ENCODE measurements around the gene DOCK2.
"Not testable (repeated sequence)": the region's sequence is repeated elsewhere in the genome, so short reads cannot be mapped to it uniquely, and the experiment has no call there.

Gene DOCK2

DNA sequence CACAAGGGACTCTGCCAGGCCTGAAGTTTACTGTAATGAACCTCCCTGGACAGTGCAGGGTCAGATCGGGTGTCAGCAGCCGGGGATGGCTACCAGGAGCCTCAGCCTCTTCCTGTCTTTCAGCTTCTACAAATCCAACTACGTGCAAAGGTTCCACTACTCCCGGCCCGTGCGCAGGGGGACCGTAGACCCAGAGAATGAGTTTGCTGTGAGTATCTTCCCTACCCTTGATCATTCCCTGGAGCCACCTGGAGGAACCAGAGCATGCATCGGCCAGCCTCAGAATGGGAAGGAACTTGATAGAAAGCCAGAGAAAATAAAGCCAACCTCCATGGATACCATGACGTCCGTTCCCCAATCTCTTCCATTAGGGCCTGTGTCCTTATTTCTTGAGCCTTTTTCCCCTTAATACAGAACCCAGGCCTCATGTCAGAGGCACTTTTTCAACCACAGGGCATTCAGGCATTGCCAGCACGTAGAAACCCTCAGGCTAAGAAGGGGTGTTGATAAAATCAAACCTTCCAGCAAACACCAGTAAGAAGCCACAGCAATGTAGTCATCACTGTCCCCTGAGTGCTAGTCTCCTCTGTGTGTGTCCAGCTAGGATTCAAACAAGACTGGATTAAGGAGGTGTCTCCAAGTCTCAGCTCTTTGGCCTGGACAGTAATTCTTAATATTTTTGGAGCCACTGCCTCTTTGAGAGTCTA, 419.6 kb downstream of the DOCK2 start:
- DNase-seq (ENCODE audit: low spot score) = no peak

DNA sequence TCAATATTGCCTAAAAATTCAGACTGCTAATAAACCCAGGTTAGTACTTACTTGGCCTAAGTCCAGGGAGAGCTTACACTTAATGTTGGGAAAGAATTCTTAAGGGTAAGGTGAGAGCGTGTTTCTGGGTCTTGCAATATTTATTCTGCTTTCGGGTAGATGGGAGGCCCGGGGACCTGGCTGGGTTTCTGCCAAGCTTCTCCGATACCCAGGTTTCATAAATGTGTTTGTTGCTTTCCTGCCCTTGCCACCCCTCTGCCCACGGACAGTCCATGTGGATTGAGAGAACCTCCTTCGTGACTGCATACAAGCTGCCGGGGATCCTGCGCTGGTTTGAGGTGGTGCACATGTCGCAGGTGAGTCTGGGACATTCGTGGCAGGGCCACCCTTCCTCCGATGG, 420.2 kb downstream of the DOCK2 start:
- no peak for DNase-seq (ENCODE audit: low spot score)

DNA sequence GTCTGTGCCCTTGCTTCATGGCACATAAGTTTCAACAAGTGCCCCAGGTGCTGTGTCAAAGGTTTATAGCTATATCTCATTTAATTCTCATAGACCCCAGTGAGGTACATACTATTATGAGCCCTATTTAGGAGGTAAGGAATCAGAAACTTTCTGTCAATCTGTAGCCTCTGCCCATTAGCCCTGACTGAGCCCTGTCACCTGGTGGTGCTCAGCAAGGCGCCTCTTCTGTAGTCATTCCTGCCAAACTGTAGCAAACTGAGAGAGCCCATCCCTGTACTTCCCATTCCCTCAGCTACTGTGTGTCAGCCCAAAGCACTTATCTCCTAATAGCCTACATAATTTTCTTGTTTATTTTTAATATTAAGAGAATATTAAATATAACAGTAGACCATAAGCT, 422.1 kb downstream of the DOCK2 start:
- no peak for DNase-seq (ENCODE audit: low spot score)

DNA sequence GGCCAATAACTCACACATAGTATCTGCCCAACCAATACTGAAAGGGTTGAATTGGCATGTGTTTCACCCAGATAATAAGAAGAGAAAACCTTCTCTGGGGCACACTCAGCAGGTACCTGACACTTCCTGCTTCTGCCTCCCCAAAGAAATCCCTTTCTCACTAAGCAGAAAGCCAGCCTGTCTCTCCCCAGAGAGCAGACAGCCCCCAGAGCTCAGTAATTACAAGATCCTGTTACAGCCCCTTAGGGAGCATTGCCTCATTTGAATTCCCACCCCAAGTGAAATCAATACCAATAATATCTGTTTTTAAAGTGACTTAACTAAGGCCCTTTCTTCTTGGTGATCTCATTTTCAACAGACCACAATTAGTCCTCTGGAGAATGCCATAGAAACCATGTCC, 430.1 kb downstream of the DOCK2 start:
- no peak for DNase-seq (ENCODE audit: low spot score)

DNA sequence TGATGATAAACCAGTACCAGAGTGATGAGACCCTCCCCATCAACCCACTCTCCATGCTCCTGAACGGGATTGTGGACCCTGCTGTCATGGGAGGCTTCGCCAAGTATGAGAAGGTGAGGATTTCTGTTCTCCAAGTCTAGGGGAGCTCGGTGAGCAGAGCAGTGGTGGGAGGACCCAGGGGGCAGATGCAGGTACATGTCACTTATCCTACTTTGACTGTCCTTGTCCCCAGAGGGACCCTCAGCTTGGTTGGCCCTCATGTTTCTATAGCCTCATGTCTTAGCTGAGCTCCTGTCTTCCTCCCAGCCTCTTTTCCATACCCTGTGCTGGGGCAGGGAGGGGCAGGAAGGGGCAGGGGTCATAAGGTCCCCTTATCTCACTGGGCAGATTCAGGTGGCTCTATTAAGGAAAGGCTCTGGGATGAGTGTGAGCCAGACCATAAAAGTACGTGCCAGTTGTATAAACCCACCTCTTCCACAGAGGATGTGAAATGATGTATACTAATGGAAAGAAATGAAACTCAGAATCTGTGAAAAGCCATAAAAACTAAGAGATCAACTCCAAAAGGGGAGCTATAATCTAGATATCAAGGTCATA, 430.6 kb downstream of the DOCK2 start:
- DNase-seq (ENCODE audit: low spot score) = no peak

DNA sequence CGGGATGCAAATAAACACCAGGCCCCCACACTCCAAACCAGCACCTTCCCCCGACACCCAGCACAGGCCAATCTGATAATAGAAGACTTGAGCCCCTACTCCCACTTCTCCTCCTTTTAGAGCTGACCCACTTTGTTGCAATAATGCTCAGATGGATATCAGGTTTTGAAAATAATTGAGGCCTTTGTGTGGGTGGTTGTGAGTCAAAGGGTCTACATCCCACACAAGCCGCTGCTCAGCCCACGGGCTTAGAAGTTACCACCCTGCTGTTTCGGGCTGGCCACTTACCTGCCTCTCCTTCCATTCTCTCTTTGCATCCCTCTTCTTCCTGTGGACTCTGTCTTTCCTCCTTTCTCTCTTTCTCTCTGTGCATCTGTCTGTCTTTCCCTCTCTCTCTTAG, 432.4 kb downstream of the DOCK2 start:
- no peak for DNase-seq (ENCODE audit: low spot score)

DNA sequence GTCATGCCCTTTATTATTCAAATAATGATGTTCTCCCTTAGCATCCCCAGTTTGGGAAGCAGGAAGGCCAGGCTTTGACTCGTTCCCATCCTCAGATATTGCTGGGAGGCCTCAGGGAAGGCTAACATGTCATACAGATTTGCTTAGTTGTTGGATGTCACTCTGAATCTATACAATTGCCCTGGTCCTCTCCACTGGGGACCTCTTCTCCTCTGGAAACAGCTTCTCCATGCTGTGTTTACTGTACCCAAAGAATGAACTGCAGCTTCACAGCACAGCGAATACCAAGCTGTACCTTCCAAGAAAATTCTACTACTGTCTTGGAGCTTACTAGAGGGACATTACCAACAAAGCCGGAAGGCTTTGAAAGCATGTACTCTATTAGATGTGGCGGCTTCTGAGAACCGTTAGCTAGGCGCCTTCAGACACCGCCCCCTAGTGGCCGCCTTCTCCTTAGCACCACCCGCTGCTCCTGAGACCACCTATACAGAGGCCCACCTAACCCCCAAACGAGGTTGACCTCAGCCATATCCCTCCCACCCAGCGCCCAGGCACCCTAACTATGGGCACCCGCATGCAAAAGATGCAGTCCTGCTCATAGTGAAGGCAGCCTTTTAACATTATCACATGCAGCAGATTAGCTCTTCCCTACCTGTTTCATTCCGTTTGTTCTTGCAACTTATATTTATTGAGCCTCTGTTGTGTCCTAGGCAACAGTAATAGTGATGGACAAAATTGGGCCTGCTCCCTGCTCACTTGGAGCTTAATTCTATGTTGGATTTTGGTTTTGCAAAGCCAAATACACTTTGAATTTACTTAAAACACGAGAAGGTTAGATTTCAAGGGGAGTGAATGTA, 433.7 kb downstream of the DOCK2 start:
- peak; percentile 83 for DNase-seq (ENCODE audit: low spot score)

DNA sequence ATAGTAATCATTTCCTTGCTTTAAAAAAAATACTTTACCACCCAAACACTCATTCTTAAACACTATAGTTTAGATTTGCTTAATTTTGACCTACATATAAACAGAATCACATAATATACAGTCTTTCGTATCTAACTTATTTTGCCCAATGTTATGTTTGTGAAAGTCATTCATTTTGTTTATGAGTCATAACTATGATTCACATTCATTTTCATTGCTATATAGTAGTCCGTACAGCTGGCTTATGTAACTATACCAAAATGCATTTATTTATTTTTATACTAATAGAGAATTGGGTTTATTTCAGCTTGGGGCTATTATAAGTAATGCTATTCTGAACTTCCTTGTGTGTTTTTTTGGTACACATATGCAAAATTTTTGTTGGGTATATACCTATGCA, 434.7 kb downstream of the DOCK2 start:
- DNase-seq (ENCODE audit: low spot score) = no peak

DNA sequence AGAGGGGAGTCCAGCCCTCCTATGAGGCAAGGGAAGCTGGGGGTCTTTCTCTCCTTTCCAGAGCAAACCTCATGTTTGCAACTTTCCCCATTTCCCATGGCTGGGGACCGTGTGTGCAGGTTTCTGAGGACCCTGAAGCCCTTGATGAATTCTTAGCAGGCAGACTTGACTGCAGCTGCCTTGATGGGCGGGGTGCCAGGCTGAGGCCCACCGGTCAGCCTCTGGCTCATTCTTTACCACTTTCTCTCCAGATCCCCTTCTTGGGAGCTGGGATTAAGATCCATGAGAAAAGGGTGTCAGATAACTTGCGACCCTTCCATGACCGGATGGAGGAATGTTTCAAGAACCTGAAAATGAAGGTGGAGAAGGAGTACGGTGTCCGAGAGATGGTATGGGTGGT, 438.6 kb downstream of the DOCK2 start:
- DNase-seq (ENCODE audit: low spot score) = no peak

DNA sequence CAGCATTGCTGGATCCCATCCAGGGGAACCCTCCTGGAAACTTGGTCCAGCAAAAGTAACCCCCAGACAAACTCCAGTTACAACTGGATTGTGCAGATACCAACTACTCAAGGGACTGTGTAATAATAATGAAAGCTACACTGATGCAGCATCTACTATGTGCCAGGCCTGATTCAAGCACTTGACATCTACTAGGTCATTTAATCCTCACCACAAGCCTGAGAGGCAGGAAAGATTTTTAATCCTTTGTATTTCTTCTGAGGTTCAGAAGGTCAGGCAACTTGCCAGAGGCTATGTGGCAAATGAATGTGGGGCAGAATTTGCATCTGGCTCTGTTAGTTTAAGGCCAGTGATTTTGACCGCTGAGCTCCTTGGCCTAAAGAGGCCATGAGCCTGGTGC, 439.1 kb downstream of the DOCK2 start:
- DNase-seq (ENCODE audit: low spot score) = no peak

DNA sequence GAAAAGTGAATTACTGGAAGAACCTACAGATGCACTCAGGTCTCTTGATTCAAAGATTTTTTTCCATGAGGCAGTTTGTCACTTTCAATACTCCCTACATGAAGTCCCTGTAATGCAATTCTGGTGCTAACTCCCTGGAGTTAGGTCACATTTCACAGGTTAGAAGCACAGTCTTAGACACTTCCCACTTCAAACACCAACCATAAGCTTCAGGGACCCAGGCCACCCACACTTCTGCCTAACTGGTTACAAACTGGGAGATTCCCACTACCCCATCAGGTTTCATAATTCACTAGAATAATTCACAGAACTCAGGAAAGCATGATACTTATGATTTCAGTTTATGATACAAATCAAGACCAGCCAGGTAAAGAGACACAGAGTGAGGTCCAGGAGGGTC, 439.7 kb downstream of the DOCK2 start:
- DNase-seq (ENCODE audit: low spot score) = no peak

DNA sequence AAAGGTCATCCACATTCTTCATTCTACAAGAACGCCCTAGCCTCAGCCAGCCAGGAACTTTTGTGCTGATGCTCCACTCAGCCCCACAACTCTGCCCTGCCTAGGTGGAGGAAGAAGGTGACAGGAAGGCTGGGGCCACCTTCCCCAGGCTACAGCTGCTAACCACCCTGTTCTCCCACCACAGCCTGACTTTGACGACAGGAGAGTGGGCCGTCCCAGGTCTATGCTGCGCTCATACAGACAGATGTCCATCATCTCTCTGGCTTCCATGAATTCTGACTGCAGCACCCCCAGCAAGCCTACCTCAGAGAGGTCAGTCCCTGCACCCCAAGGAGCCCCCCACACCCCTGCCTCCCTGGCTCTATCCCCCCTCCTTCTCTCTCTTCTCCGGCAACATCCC, 440.5 kb downstream of the DOCK2 start:
- DNase-seq (ENCODE audit: low spot score) = no peak

DNA sequence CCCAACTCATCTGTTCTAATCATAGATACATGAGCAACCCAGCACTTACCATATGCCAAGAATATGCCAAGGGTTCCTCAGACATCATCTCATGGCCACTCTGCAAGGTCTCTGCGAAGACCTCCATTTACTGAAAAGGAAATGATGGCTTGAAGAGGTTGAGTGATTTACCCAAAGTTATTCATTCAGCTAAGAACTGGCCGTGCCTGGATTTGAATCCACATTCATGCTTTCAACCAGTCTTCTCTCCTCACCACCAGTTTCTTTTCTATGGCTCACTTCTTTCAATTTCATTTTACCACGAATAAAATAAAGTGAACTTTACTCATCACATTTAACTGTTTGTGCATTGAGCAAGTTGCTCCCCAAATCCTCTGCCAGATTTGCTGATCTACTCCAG, 441.4 kb downstream of the DOCK2 start:
- no peak for DNase-seq (ENCODE audit: low spot score)

DNA sequence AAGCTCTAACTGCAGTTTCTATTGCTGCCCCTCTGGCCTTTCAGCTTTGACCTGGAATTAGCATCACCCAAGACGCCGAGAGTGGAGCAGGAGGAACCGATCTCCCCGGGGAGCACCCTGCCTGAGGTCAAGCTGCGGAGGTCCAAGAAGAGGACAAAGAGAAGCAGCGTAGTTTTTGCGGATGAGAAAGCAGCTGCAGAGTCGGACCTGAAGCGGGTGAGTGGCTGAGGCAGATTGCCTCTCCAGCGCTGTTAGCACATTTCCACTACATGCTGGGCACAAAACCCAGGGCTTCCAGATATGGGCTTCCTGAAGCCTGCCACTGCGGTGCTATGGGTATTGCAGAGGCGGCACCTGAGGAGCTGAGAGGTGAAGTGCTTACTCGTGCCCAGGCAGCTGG, 441.9 kb downstream of the DOCK2 start:
- DNase-seq (ENCODE audit: low spot score) = no peak

DNA sequence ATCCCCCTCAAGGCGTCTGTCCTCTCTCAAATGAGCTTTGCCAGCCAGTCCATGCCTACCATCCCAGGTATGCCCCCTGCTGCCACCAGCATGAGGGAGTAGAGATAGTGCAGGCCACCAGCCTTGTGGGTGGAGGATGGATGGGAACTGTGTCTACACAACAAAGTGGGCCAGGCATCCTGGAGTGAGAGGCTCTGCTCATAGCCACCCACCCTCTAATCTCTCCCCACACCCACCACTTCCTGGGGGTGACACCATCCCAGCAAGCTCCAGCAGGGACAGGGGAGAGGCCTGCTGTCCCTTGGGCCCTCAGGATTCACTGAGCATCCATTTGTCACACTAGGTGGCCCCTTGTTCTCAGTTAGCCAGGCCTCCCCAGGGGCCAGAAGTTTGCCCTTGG, 443.1 kb downstream of the DOCK2 start:
- no peak for DNase-seq (ENCODE audit: low spot score)

DNA sequence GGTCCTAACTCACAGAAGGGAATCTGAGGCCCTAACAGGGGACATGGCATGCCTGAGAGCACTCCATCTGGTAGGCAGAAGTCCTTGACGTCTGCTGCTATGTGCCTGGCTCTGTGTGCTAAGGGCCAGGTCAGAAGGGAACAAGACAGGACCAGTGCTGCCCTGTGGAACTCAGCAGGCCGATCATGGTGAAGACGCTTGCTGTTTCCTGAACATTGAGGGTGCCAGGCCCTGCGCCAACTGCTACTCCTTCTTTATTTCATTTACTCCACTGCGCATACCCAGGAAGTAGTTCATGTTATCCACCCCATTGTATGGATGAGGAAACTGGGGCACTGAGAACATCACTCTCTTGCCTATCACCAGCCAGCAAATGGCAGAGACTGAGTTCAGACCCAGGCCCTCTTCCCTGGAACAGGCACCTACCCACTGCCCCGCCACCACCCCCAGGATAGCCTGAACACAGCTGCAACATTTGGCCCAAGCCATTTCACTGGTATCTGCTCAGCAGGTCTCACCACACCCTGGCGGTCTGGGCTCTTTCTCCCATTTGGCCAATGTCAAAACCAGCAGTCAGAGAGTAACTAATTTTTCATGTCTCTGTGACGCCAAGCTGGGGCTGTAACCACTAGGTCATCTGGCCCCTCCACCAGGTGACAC, 443.8 kb downstream of the DOCK2 start:
- DNase-seq (ENCODE audit: low spot score) = no peak

DNA sequence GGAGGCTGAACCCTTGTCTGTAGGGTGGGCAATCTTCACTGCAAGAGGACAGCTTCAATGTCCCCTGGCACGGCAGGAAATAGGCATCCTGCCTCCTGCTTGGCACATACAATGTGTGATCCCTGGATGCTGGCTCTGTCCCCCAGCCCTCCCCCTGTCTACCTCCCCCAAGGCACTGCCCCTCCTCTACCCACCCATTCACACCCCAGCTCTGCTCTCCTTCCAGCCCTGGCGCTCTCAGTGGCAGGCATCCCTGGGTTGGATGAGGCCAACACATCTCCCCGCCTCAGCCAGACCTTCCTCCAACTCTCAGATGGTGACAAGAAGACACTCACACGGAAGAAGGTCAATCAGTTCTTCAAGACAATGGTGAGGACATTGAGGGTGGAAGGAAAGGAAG, 444.5 kb downstream of the DOCK2 start:
- no peak for DNase-seq (ENCODE audit: low spot score)

DNA sequence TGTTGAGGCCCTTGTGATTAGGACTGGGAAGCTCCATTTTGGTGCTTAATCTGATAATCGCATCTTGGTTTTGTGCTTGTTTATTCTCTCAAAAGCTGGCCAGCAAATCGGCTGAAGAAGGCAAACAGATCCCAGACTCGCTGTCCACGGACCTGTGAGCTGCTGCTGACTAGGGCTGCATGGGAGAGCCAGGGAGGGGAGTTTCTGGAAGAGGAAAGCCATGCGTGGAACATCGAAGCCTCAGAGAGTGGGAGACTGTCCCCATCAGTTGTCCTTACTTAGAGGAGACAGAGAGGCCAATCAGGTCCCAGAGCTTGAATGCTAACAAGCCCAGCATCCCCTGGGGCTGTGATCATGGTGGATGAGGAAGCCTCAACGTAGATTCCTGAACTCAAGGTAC, 445.6 kb downstream of the DOCK2 start:
- DNase-seq (ENCODE audit: low spot score) = no peak

DNA sequence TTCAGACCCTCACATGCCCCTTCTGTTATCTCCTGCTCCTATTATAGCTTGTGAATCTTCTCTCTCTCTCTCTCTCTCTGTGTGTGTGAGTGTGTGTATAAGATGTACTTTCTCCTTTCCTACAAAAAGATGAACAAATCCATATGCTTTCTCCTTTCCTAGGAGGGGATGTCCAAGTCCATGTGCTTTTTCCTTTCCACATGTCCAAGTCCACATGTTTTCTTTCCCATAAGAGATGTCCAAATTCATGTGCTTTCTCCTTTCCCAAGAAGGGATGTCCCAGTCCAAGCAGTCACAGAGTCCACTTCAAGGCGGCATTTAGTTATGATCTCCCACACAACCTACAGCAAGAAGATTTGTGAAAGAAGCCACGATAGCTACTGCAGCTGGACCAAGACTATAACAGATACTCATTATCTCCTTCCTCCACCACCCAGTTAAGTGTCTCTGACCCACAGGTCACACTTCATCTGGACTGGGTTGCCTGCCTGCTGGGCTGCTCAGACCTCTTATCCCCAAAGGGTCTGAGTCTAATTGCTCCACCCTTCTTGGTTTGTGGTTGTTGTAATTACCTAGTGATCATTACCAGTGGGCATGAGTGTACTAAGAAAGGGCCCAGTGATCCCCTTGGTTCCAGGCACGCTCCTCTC, 450.2 kb downstream of the DOCK2 start:
- DNase-seq (ENCODE audit: low spot score) = no peak

DNA sequence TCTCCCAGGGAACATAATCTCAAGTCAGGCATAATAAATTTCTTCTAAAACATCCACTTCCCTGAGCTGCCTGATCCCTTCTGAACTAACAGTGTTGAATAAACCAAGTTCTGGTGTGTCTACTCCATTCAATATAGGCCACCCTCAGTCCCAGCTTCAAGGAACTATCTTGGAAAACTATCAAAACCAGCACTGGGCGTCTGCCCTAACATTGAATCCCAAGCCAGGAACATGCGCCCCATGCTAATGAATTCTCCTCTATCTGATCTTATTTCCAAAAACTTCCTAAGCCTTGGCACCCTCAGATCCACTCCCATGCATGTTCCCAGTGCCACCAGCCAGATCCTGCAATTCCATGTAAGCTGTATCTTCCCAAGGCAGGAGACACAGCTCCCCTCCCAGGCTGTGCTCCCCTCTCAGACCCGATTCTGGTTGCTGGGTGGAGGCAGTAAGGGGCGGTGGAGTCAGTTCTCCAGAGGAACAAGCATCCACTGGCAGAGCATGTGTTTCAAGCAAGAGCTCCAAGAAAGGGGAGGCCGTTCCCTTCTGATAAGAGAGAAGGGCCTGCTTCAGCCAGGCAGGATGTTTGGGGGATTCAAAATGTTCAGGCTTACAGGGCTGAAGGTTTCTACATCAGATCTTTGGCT, 455.5 kb downstream of the DOCK2 start:
- no peak for DNase-seq (ENCODE audit: low spot score)

DNA sequence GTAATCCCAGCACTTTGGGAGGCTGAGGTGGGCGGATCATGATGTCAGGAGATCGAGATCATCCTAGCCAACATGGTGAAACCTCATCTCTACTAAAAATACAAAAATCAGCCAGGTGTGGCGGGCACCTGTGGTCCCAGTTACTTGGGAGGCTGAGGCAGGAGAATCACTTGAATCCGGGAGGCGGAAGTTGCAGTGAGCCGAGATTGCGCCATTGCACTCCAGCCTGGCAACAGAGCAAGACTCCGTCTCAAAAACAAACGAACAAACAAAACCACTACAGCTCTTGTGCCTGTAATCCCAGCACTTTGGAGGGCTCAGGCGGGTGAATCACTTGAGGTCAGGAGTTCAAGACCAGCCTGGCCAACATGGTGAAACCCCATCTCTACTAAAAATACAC, 457.3 kb downstream of the DOCK2 start:
- not testable (repeated sequence) for DNase-seq (ENCODE audit: low spot score)

DNA sequence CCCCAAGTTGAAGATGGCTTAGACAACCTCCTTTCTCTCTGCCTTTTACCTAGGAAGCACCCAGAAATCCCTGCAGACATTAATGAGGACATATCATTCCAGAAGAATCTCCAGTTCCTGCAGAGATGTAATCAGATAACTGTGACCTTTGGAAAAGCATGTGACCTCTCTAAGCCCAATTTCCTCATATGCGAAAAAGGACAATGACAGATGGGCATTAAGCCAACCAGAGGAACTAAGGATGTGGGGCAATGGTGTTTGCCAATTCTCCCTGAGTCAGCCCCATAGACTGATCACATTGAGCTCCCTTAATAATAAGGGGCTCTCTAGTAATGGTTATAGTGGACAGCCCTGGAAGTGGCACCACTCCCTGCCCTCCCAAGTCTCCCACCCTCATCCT, 458.6 kb downstream of the DOCK2 start:
- no peak for DNase-seq (ENCODE audit: low spot score)
